ENCODE data around the gene ARMC12. TPM values are rescaled to one million over a fixed set of nuclear protein-coding genes. Genes with fewer than 3 reads are reported as not detected.
A peak's percentile ranks its signal among the peaks of the same experiment; 100 is the strongest.

The ARMC12 gene
- total RNA-seq, 1 donor from 2014 or later, result 2.9 TPM

- H3K27ac Mint-ChIP-seq (ENCODE audit: unreplicated experiment), result no peak overlapping the region
- no peak for DNase-seq (ENCODE audit: low read depth, low spot score)
- no peaks in the 10 kb centered on the region for H3K9me3 Mint-ChIP-seq
- no peak overlapping the region for H3K4me3 Mint-ChIP-seq
- TF ChIP-seq, protein P1, sequence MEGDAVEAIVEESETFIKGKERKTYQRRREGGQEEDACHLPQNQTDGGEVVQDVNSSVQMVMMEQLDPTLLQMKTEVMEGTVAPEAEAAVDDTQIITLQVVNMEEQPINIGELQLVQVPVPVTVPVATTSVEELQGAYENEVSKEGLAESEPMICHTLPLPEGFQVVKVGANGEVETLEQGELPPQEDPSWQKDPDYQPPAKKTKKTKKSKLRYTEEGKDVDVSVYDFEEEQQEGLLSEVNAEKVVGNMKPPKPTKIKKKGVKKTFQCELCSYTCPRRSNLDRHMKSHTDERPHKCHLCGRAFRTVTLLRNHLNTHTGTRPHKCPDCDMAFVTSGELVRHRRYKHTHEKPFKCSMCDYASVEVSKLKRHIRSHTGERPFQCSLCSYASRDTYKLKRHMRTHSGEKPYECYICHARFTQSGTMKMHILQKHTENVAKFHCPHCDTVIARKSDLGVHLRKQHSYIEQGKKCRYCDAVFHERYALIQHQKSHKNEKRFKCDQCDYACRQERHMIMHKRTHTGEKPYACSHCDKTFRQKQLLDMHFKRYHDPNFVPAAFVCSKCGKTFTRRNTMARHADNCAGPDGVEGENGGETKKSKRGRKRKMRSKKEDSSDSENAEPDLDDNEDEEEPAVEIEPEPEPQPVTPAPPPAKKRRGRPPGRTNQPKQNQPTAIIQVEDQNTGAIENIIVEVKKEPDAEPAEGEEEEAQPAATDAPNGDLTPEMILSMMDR (conservative IDR thresholded peaks at IDR 0.05), result no peak
- H3K4me1 Mint-ChIP-seq, result no peaks in the 10 kb centered on the region
- peaks cover 32% of the 10 kb centered on the region for H3K27me3 Mint-ChIP-seq (ENCODE audit: low read depth)
- H3K36me3 Mint-ChIP-seq (ENCODE audit: low read depth), result no peaks in the 10 kb centered on the region
Observed at GRCh38 chr6:35787266-35788218, 50.7 kb downstream of the ARMC12 start.

- Mint-ChIP-seq H3K36me3 (ENCODE audit: low read depth) (no peaks in the 10 kb centered on the region), H3K9me3 (no peaks in the 10 kb centered on the region), H3K27me3 (ENCODE audit: low read depth) (peaks cover 32% of the 10 kb centered on the region), H3K27ac (ENCODE audit: unreplicated experiment) (no peak overlapping the region), H3K4me3 (no peak overlapping the region), H3K4me1 (no peaks in the 10 kb centered on the region)
- DNase-seq (ENCODE audit: low read depth, low spot score), result no peak
- TF ChIP-seq, protein P1 (conservative IDR thresholded peaks at IDR 0.05), result no peak
Observed at GRCh38 chr6:35788423-35788982, 51.7 kb downstream of the ARMC12 start.

- Mint-ChIP-seq H3K36me3 (ENCODE audit: low read depth) (no peaks in the 10 kb centered on the region), H3K4me3 (no peak overlapping the region), H3K27me3 (ENCODE audit: low read depth) (peaks cover 29% of the 10 kb centered on the region), H3K4me1 (no peaks in the 10 kb centered on the region), H3K27ac (ENCODE audit: unreplicated experiment) (no peak overlapping the region), H3K9me3 (no peaks in the 10 kb centered on the region)
- no peak for DNase-seq (ENCODE audit: low read depth, low spot score)
- TF ChIP-seq, protein P1 (conservative IDR thresholded peaks at IDR 0.05), result no peak
Observed at GRCh38 chr6:35790683-35791082, 53.9 kb downstream of the ARMC12 start.

- peak overlapping the region; percentile 63 for H3K27ac Mint-ChIP-seq (ENCODE audit: unreplicated experiment)
- H3K4me3 Mint-ChIP-seq, result no peak overlapping the region
- DNase-seq (ENCODE audit: low read depth, low spot score), result no peak
- H3K9me3 Mint-ChIP-seq, result no peaks in the 10 kb centered on the region
- H3K4me1 Mint-ChIP-seq, result no peaks in the 10 kb centered on the region
- H3K36me3 Mint-ChIP-seq (ENCODE audit: low read depth), result no peaks in the 10 kb centered on the region
- TF ChIP-seq, protein P1 (conservative IDR thresholded peaks at IDR 0.05), result no peak
- peaks cover 5% of the 10 kb centered on the region for H3K27me3 Mint-ChIP-seq (ENCODE audit: low read depth)
Observed at GRCh38 chr6:35794536-35795452, 58.0 kb downstream of the ARMC12 start.

- DNase-seq (ENCODE audit: low read depth, low spot score), result no peak
- TF ChIP-seq, protein P1 (conservative IDR thresholded peaks at IDR 0.05), result no peak
- H3K9me3 Mint-ChIP-seq, result no peaks in the 10 kb centered on the region
- no peak overlapping the region for H3K27ac Mint-ChIP-seq (ENCODE audit: unreplicated experiment)
- no peak overlapping the region for H3K4me3 Mint-ChIP-seq
- peaks cover 10% of the 10 kb centered on the region for H3K27me3 Mint-ChIP-seq (ENCODE audit: low read depth)
- H3K4me1 Mint-ChIP-seq, result no peaks in the 10 kb centered on the region
- H3K36me3 Mint-ChIP-seq (ENCODE audit: low read depth), result no peaks in the 10 kb centered on the region
Observed at GRCh38 chr6:35795453-35796071, 58.7 kb downstream of the ARMC12 start.
